ACHN (cell line): ENCODE measurements around the gene CACNA1D.

Experiments
- DNase-seq: peaks from one replicate; pipeline ENCODE4 v3.0.0-alpha.2; 2015
- in situ Hi-C: cut with HindIII; loops from 2 replicates; pipeline ENCODE4 v1.10.0; 2017; ENCODE audit warnings: low sequenced_read_pairs, low pct_ligation_motif_present, low pct_unique_long_range_greater_than_20kb

CACNA1D gene

DNA sequence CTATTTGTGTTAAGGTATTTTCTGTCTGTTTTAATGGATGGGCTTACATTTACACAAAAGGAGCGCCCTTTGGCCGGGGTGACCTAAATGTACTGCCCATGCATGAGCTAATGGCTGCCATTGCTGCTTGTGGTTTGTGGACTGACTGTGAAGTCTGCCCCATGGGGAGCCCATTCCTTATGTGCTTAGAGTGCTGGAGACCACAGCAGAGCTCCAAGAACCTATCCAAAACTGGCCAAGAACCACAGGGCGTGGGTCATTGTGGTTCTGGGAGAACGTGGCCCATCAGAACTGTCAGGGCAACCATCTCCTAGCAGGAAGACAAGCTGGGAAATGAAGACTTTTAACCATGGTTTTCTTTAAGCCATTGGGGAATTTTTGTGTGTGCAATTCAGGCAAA lies 246.5 kb downstream of the CACNA1D start:
- in situ Hi-C loops = no loop called here
- DNase-seq = no peak

DNA sequence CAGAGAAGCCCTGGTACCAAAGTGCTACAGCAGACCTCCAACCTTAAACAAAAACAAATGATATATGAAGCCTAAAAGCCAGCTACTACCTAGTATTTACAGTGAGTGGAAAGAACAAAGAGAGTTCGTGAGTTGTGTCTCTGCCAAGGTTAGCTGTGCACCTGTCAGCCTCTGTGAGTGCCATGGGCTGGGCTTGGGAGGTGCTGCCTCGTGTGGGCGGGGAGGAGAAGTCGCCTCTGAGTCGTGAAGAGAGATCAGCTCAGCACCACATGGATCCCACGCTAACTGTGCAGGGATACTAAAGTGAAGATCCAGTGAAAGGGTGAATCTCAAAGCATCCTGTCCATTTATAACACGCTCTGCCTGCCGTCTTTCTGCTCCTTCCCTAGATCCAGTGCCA lies 249.9 kb downstream of the CACNA1D start:
- peak; percentile 7 for DNase-seq
- in situ Hi-C loops = no loop called here

GRCh38 chr3:53747559-53747958 lies 253.1 kb downstream of the CACNA1D start:
- in situ Hi-C loops = no loop called here
- DNase-seq = no peak

- in situ Hi-C loops = no loop called here
- DNase-seq = no peak
Observed at GRCh38 chr3:53748512-53749271, 254.3 kb downstream of the CACNA1D start.

GRCh38 chr3:53749448-53749847 lies 255.0 kb downstream of the CACNA1D start:
- in situ Hi-C loops = no loop called here

DNA sequence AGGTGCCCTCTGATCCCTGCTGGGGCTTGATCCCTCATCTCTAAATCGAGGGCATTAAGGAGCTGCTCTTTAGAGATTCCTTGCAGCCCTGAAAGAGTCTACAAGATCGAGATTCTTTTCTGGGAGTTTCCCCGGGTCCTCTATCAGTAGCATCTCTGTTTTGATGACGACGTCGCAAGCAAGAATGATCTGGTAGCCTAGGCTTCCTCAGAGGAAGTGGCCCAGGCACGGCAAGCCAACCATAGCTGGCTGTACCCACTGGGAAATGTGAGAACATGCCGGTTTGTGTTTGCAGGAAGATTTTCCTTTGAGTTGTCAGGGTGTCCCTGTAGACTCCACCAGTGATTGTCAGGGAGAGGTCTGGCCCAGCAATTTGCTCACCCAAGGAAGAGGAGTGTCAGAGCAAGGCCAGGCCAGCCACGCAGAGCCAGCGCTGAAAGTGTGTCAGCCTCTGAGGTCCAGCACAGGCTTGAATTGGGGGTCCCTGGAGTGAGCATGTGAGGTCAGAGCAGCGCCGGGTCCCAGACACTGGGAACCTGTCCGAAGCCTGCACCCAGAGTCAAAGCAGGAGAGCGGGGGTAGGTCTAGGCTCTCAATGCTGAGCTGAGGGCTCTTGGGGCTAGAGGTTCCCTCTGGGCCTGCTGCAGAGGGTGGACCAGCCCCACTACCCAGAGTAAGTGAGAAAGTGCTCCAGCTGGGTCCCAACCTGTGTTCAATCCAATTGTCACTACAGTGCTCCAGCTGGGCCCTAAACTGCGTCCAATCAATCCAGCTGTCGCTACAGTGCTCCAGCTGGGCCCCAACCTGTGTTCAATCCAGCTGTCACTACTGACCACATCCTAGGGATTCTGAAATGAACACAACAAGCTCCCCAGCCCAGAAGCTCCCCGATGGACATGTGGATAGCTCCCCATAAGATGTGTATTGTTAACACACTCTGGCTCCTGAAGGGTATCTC lies 256.1 kb downstream of the CACNA1D start:
- in situ Hi-C loops = no loop called here
- no peak for DNase-seq

More at GRCh38 chr3:53749448-53749847, 255.0 kb downstream of the CACNA1D start:
- no peak for DNase-seq

- no peak for DNase-seq
- in situ Hi-C loops = no loop called here
Observed at GRCh38 chr3:53753518-53754183, 259.2 kb downstream of the CACNA1D start.

DNA sequence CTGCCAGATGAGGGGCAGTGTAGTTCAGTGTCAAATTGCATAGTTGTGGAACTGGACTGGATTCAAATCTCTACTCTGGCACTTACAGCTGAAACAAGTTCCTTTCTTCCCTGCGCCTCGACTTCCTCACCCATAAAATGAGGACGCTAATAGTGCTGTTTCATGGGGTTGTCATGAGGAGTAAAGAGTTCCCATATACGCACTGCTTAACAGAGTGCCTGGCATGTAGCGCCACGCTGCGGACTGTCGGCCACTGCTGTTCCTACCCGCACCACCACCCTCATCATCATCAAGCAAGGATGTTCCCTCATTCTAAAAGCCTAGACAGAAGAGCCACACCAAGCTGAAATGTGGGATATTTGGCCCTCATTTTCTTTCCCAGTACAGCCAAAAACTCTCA lies 259.9 kb downstream of the CACNA1D start:
- no peak for DNase-seq
- in situ Hi-C loops = no loop called here

DNA sequence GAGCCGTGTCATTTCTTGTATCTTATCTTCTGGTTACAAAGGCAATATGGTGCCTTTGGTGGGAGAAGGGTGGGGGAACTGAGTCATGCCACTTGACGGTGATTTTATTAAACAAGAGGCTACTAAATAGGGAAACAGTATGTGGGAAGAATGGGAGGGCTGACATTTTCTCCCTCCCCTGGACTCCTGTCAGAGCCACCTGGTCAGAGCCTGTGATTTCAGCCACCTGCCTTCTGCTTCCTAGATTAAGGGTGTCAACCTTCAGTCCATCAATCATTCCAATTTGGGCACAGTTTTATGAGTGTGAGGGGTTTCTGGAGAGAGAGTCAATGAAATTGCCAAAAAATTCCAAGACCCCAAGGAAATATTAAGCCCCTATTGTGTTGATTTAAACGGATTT lies 264.4 kb downstream of the CACNA1D start:
- in situ Hi-C loops = no loop called here
- no peak for DNase-seq

DNA sequence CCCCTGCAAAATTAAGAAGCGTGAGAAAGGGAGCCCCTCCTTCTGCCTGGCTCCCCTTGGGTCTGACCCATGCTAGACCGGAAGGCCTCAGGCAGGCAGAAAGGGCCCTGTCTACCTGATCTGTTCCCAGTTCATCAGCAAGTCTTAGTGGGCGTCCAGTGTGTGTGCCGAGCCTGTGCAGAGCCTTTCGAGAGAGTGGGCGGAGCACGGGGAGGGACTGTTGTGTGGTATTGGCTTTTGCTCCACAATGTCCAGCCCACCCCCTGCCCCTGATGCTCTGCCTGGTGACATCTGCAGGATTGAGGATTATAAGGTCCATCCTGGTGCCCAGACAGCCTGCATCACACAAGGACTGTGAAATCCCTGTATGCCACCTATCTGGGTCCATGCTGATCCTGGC lies 268.9 kb downstream of the CACNA1D start:
- DNase-seq = no peak
- in situ Hi-C loops = no loop called here

DNA sequence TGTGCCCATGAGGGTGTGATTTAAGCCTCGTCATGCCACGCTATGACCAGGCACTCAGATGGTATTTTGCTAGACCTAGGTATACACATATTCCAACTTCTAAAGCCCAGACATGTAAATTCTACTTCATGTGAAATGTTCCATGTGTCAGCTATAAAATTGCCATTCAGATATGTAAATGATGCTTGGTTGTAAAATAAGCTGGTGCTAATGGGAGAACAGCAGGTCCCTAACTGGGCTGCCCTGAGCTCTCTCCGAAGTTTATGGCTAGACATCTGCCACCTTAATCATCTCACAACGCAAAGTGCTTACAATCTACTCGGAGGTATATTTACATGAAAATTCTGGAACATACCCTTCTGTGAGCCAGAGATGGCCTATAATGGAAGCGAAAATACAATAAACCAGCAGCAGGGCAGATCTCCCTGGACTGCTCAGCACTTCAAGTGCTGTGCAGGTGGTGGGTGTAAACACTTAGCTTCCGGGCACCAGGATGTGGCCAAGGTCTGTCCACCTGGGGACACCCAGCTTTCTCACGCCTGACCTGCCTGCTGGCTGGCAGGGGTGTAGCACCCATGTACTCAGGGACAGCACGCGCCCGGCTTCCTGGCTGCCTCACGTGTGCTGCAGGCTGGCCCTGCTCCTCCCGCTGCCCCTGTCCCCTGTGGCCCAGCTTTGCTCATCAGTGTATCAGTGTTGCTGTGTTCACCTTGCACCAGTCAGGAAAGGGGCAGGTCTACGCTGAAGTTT lies 269.8 kb downstream of the CACNA1D start:
- no peak for DNase-seq

DNA sequence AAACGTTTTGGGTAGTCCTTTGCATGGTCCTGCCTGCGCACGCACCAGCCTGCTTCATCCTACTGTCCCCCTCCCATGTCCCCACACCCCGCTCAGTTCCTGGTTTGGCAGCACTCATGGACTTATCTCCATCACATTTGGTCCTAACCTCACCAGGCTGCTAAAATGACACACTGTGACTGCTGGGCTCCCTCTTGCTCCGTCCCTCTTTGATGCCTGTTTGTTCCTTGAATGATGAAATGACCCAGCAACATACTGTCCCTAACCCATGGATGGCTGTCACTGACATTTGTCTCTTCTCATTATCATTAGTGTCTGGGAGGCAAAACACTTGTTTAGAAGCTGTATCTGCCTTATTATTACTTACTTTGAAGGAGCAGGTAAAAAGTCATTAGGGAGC lies 271.3 kb downstream of the CACNA1D start:
- no peak for DNase-seq
- in situ Hi-C loops = no loop called here

More for the DNA sequence above, 269.8 kb downstream of the CACNA1D start:
- in situ Hi-C loops = no loop called here

GRCh38 chr3:53766706-53767105 lies 272.3 kb downstream of the CACNA1D start:
- in situ Hi-C loops = no loop called here
- no peak for DNase-seq

DNA sequence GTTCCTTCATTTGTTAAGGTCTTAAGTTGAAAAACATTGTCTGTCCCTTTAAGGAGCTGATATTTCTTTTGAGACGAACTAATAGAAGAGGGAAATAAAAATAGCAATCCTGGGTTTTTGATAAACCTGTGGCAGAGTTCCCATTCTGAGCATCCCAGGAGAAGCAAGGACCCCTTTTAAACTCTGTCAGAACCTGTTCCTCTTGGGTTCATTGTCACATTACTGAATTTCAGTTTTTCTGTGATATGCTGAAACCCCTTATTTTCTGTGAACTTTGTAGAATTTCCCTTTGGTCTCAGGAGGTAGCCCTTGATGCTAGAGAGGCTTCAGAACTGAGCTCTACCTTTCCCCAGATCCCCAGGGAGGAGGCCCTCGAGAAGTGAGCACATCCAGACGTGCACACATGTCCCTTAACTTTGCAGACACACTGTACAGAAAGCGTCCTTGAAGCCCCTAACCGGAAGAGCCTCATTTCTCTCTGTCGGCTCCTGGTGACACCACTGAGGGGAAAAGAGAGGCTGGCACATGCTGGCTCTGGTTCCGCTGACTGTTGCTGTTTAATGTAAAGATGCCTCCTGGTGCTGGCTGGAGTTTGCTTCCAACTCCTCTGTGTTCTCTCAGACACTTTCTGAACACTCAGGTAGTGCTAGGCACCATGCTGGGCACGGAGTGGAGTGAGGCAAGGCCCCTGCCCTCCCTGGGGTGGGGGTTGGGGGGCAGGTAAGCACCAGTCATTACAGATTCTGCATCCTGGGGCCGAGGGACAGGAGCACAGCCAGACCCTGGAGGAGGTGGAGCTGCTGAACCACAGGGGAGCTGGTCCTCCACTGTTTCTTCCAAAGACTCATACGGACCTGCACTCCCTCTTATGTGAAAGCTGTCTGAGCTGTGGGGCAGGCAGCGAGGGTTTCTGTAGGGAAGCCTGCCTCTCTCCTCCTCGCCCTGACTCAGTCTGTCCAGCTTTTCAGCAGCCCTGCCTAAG lies 274.4 kb downstream of the CACNA1D start:
- in situ Hi-C loops = no loop called here
- no peak for DNase-seq

DNA sequence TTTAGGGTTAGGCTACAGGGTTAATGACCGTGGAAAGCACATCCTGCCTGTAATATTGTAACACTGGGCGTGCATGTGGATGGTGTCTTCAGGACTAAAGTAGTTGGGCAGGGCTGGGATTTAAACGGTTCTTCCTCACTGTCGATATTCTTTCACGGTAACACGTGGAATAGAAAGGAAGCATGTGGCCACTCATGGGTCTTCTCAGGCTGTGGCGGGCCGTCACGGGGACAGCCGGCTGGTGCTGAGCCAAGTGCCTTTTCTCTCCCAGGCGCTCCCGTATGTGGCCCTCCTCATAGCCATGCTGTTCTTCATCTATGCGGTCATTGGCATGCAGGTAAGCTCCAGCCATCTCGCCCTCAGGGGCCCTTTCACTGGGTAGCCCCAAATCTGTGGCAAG lies 278.2 kb downstream of the CACNA1D start:
- DNase-seq = no peak
- in situ Hi-C loops = no loop called here

DNA sequence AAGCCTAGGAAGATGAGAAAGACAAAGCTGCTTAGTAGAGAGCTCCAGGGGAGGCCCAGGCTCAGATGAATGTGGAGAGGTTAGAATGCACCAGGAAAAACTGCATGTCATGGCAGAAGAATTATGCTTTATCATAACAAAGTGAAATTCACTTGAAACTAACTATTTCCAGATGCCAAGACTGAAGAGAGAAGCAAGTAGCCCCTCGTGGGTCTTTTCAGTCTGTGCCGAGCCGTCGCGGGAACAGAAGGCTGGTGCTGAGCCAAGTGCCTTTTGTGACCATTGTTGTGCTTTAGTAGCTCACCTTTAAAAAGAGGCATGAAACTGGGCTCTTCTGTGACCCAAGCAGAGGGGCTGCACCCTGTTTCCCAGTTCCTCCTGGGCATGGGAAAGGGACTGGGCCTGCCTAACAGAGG lies 278.6 kb downstream of the CACNA1D start:
- no peak for DNase-seq
- in situ Hi-C loops = no loop called here

DNA sequence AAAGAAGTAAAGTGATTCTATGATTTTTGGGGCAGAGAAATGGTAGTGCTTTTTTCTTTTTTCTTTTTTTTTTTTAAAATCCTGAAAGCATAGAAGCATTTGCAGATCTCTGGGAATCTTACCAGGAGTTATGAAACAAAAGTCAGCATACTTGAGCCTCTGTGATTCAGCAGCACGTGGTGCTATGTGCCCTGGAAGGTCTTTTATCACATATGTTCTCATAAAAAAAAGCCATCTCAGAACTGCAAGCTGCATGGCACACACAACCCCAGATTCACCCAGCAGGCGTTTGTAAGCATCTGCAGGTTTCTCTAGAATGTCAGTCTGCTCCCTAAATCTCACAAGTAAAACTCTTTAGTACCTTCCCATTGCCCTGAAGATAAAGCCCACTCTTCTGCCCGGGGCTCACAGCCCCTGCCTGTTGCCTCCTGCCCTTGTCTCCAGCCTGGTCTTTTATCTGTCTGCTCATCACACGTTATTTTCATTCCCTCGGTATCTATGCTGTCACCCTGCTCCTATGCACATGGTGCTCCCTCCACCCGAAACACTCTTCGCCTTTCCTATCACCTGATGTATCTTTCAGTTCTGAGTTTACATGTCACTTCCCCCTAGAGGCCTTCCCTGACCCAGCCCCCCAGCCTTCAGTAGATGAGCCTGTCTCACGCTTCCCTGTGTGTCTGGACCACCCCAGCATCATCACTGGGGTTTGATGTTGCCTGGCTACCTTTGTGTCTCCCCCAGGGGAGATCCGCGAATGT lies 279.4 kb downstream of the CACNA1D start:
- DNase-seq = no peak
- in situ Hi-C loops = no loop called here
